SHP77 (cell line): ENCODE data around the gene RNU6-9.
A peak's percentile ranks its signal among the peaks of the same experiment; 100 is the strongest.

Experiments used
- DNase-seq, 2 experiments: peaks; one replicate each; lab custom pipeline; 2025; lab: John Stamatoyannopoulos, UW

Gene RNU6-9

DNA sequence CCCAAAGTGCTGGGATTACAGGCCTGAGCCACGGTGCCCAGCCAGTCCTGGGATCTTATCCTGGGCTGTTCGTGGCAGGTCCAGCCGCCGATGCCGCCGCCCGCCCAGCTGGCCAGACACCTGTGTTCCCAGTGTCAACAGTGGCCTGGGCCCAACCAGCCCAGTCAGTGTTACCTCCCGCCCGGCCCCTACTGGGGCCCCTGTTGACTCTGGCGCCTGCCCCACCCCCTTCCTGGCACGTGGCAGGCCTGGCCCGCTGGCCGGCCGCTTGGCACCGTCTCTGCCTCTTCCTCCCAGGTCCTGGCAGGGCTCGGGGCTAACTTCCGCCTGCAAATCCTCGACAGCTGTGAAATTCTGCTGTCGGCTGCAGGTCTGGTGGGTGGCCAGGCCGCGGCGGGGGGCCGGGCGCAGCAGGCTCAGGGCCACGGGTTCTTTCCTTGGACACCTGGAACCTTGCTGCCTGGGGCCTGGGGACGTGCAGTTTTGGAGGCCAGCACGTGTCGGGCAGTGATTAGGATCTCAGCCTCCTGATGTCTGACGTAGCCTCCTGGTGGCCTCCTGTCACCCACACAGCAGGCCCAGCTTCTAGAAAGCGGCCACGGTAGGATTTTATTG lies 41.7 kb downstream of the RNU6-9 start:
- peak; percentile 84 to 91 for DNase-seq

DNA sequence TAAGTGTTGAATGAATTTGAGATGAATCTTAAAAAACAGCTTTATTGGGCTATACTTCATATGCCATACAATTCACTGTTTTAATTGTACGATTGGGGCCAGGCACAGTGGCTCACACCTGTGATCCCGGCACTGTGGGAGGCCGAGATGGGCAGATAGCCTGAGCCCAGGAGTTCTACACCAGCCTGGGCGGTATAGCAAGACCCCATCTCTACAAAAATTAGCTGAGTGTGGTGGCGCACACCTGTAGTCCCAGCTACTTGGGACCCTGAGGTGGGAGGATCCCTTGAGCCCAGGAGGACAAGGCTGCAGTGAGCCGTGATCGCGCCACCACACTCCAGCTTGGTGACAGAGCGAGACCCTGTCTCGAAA lies 42.9 kb downstream of the RNU6-9 start:
- no peak for DNase-seq

DNA sequence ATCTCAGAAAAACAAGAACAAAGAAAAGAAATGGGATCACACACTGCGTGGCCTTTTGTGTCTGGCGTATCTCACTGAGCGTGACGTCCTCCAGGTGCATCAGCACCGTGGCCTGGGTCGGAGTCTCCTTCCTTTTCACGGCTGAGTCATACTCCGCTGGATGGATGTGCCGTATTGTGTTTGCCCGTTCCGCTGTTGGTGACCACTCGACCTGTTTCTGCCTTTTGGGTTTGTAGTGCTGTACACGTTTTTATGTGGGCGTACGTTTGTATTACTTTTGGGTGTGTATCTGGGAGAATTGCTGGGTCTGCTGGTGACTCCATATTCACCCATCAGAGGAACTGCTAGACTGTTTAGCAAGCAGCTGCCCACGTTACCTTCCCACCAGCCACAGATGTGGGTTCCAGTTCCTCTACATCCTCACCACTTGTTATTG lies 44.0 kb downstream of the RNU6-9 start:
- DNase-seq = no peak

DNA sequence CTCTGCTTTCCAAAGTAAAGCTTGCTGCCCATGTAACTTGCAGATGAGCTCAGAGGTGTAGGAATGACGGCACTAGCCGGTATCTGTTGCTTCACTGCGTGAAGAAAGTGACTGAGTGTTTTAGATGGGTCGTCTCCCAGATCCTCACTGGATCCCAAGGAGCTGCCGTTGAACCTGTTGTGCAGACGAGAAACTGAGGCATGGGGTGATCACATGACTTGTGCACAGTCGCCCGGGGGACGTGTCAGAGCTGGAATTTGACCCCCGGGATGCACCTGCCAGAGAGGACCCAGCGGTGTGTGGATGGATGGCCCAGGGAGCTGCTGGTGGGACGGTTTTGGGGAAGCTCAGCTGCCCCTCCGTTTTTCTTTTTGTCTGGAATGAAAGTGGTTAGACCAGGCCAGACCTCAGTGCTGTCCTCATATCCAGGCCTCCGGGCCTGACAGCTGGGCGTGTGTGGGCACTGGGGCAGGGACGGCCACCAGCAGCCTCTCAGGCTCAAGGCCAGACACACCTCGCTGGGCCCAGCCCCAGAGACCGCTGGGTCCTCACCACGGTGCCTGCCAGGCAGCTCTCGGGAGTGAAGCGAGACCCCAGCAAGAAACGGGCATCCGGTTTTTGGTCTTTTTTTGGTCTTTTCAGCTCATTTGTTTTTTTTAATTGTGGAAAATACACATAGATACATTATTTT lies 45.1 kb downstream of the RNU6-9 start:
- DNase-seq = no peak

DNA sequence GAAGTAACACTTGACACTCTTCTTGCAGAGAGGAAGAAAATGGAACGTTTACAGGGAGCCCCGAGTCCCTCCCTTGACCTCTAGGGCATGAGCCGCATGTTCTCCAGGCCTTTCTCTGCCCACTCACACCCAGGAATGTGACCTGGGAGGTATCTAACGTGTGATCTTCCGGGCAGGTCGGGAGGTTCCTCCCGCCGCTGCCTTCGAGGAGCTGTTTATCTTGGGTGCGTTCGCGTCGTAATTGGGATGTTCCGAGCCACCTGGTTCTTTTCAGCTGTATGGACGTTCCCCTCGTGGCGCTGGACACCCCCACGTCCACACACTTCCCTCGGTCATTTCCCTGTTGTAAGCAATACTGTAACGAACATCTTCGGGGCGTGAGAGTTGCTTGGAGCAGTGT lies 46.2 kb downstream of the RNU6-9 start:
- DNase-seq = no peak

DNA sequence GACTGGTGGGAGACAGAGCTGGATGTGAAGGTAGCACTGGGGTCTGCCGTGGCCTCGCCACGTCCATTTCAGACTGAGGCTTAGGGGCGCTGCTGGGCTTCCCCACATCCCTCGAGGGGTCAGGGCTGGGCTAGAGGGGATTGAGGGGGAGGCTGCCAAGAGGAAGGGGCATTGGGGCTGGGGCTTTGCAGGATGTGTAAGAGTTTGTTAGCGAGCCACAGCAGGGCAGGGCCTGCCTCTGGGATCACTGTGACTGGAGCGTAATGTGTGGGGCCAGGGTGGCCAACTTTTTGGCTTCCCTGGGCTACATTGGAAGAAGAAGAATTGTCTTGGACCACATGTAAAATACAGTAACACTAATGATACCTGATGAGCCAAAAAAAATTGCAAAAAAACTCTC lies 46.6 kb downstream of the RNU6-9 start:
- DNase-seq = no peak

DNA sequence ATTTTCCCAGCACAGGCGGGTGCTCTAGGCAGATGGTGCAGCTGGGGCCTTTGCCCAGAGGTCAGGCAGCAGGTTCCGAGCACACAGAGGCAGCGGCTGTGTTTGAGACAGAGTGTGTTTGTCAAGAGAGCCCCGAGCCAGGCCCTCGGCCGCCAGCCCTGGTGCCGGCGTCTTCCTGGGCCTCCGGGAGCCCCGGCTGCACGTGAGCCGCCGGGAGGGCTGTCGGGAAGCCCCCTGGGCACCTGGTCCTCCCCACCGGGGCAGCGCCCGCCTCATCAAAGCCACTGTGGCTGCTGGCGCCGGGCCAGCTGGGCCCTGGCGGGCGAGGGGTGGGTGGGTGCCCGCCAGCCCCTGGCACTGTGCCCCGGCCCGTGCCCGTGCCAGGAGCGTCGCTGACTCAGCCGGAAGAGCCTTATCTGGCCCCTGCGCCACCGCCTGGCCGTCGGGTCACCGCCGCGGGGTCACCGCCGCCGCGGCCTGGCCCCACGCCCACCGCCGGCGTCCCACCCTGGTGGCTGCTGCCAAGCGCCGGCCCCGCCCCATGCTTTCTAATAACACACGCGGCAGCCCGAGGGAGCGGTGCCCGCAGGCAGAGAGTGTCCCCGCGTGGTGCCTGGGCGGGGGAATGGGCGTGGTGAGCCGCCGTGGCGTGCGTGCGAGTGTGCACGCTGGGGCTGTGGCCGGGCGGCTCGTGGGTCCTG lies 47.5 kb downstream of the RNU6-9 start:
- peak; percentile 68 to 78 for DNase-seq

DNA sequence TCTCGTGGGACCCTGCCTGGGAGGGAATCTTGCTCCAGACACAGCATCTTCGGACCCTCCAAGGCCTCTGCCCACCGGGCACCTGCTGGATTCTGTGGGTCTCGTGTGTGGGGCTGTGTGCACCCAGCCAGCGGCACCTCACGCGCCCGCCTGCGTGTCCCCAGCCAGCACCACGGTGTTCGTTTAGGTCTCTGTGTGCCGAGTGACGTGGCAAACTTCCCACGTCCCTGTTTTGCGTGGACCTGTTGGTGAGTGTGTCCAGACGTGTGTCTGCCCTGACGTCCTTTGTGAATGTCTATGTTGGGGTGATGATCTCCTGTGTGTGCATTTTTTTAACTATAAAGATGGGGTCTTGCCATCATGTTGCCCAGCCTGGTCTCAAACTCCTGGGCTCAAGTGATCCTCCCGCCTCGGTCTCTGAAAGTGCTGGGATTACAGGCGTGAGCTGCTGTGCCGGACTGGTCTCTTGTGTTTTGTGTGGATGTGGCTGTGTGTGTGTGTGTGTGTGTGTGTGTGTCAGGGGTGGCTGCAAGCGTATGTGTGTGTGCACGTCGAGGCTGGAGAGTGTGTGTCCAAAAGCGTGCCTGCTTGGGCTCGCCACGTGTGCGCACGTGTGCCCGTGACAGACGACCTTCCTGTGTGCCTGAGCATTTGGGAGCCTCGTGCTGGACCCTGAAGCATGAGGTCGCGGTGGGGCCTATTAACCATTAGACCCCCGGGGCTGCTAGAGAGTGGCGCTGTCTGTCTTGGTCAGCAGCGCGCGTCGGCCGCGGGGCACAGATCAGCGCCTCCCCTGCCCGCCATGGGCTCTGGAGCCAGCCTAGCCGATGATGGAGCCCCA lies 48.2 kb downstream of the RNU6-9 start:
- no peak for DNase-seq

DNA sequence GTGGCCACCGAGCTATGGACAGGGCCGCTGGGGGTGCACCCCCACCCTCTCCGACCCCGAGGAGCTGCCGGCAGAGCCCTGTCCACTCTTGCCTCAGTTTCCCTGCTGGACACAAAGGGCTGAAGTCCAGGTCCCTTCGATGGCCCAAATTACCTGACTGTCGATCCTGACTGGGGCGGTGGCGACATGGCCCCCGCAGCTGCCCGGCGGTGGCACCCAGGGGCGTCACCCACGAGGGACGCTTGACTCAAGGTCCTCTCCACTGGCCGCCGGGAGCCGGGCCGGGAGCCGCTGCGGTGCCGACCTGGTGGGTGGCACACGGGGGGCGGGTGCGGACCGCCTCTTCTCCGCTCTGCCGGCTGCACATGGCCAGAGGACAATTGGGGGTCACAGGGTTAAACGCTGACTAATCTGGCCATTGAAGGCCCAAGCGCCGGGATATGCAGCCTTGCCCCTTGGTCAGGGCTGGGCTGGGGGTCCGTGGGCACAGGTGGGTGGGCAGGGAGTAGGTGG lies 48.9 kb downstream of the RNU6-9 start:
- no peak for DNase-seq
